Right lobe of liver (tissue), 6 donors: ENCODE results near the gene NTN4. TPM values are rescaled to one million over a fixed set of nuclear protein-coding genes. Genes with fewer than 3 reads are reported as not detected.

Experiments
- ATAC-seq, 4 donors: fragments of 200-7000 bp; cut with Tn5 transposase; one replicate each; pipeline ENCODE4 v1.9.1; 2020; ENCODE audit warnings: mild to moderate bottlenecking in 4 of 4, moderate library complexity in 4 of 4
- DNase-seq, 3 donors: peaks; one replicate each; pipeline ENCODE4 v3.0.0-alpha.2; 2020
- H3K27ac ChIP-seq, 3 donors: fragments of 200-600 bp; one replicate each; pipeline ENCODE4 v1.8.0; 2022
- H3K27me3 ChIP-seq, 2 donors: fragments of 200-600 bp; one replicate each; pipeline ENCODE4 v1.8.0; 2022
- H3K36me3 ChIP-seq, 4 donors: fragments of 200-600 bp; sonication (generic) in 1 of 4; one replicate each; pipeline versions ENCODE4 v1.5.1 to v1.8.0; 2017 to 2022; ENCODE audit warnings: control low read depth in 1 of 4
- H3K4me1 ChIP-seq, 4 donors: fragments of 200-600 bp; sonication (generic) in 1 of 4; one replicate each; pipeline versions ENCODE4 v1.5.1 to v1.8.0; 2017 to 2022; ENCODE audit warnings: control low read depth in 1 of 4
- H3K4me3 ChIP-seq, 3 donors: fragments of 200-600 bp; one replicate each; pipeline ENCODE4 v1.8.0; 2022
- H3K9me3 ChIP-seq, 4 donors: fragments of 200-600 bp; sonication (generic) in 1 of 4; one replicate each; pipeline versions ENCODE4 v1.5.1 to v1.8.0; 2017 to 2022; ENCODE audit warnings: control low read depth in 1 of 4
- POLR2A ChIP-seq: fragments of 450-650 bp; IDR thresholded peaks from one replicate; pipeline ENCODE4 v1.6.1; 2017; ENCODE audit warnings: antibody characterized with exemption, mild to moderate bottlenecking
- WGBS: methylation state at CpG from one replicate; pipeline ENCODE4 v1.1.6; 2018; ENCODE audit warnings: low coverage, low lambda C conversion rate; ENCODE audit not compliant: insufficient coverage; ENCODE audit errors: missing lambda C conversion rate; 5-methylcytosine and 5-hydroxymethylcytosine counted together
- intact Hi-C, 2 donors: fragments of 100-400 bp; cut with DNase I; formaldehyde crosslinking; loops; one replicate each; pipeline versions ENCODE4 v1.11.2 to v1.14.1; 2022
- total RNA-seq, 6 experiments: library from RNA; depleted of rRNA in 2 of 6; stranded (reverse); fragments of >200 nt in 2 of 6; fragmentation: NEBNext Ultra II Directional in 3 of 6; extraction: Animal tissue kit (Norgen Biotek cat#: 25700) in 3 of 6; gene quantifications; one replicate each; pipeline versions ENCODE4 v1.1.0 to v1.2.4, GENCODE V29; 2016 to 2023
- TF ChIP-seq, protein P1 (sequence below), 4 donors: fragments of 200-600 bp in 3 of 4; fragments of 450-650 bp in 1 of 4; IDR thresholded peaks; one replicate each; pipeline versions ENCODE4 v1.5.1 to v1.8.0; 2016 to 2022; ENCODE audit warnings: antibody characterized with exemption in 4 of 4, mild to moderate bottlenecking in 2 of 4
- donor health status: DM: no; HTN: yes; CAD: no.
- donor health status: DM: no; HTN: no; CAD: no.
- donor health status: DM: no; HTN: no; CAD: no.
- donor health status: DM: no; HTN: yes; CAD: no.
- donor health status: DM: no; HTN: yes; CAD: no.

The NTN4 gene
- total RNA-seq, 6 experiments from 2014 or later: 14.7 to 28.7 (median 18.9) TPM

DNA sequence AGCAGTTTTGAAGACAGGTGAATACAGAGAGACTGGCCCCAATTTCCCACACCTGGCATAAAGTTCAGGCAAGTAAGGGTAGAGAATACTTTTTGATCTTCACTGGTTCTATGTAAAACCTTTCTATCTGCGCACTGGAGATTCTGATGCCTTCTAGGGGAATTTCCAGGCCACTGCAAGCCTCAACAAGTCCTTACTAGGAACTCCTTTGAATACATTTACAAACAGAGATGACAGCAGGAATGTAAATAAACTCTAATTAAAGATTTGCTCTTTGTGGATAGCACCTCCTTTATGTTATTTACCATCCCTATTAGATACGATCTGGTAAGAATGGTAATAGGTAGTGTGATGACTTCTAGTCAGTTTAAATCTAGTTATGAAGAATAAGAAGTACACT is 69.2 kb downstream of the NTN4 start:
- TF ChIP-seq POLR2A: no peak
- TF ChIP-seq, protein P1, sequence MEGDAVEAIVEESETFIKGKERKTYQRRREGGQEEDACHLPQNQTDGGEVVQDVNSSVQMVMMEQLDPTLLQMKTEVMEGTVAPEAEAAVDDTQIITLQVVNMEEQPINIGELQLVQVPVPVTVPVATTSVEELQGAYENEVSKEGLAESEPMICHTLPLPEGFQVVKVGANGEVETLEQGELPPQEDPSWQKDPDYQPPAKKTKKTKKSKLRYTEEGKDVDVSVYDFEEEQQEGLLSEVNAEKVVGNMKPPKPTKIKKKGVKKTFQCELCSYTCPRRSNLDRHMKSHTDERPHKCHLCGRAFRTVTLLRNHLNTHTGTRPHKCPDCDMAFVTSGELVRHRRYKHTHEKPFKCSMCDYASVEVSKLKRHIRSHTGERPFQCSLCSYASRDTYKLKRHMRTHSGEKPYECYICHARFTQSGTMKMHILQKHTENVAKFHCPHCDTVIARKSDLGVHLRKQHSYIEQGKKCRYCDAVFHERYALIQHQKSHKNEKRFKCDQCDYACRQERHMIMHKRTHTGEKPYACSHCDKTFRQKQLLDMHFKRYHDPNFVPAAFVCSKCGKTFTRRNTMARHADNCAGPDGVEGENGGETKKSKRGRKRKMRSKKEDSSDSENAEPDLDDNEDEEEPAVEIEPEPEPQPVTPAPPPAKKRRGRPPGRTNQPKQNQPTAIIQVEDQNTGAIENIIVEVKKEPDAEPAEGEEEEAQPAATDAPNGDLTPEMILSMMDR (IDR thresholded peaks at IDR 0.05): peak in 2 of 4 donors; percentile 7 to 18
- intact Hi-C loops: no loop called here
- Histone ChIP-seq H3K4me1 (peaks cover 0 to 10% (median 1%) of the 10 kb centered on the region in 4 donors), H3K27ac (no peak overlapping the region), H3K9me3 (no peaks in the 10 kb centered on the region), H3K36me3 (no peaks in the 10 kb centered on the region), H3K27me3 (no peaks in the 10 kb centered on the region), H3K4me3 (no peak overlapping the region)
- DNase-seq (no peak), ATAC-seq (peak in 1 of 4 donors; percentile 21)
- 80% methylated on average over 1 of the region's 2 CpGs for WGBS

DNA sequence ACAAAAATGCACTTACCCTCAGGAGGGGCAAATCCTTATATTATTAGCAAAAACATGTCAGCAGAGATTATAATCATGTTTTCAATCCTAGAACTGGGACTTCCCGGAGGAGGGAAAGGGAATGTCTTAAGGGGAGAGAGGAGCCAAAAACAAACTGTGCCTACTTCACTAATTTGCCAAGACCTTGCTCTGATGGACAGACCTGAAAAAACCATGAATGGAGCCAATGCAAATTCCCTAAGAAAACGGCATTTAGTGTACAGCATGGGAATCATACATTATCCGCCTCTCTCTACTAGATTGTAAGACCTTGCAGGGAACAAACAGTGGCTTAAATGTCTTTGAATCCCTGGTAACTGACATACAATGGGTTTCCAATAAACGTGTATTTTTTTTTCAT is 70.4 kb downstream of the NTN4 start:
- 85% methylated on average over 4 of the region's 4 CpGs for WGBS
- Histone ChIP-seq H3K4me3 (no peak overlapping the region), H3K27ac (no peak overlapping the region), H3K27me3 (no peaks in the 10 kb centered on the region), H3K4me1 (peaks cover 0 to 10% (median 1%) of the 10 kb centered on the region in 4 donors), H3K36me3 (no peaks in the 10 kb centered on the region), H3K9me3 (no peaks in the 10 kb centered on the region)
- DNase-seq: no peak
- no peak for ATAC-seq
- no peak for TF ChIP-seq POLR2A
- TF ChIP-seq, protein P1 (IDR thresholded peaks at IDR 0.05): no peak
- intact Hi-C loops: no loop called here

DNA sequence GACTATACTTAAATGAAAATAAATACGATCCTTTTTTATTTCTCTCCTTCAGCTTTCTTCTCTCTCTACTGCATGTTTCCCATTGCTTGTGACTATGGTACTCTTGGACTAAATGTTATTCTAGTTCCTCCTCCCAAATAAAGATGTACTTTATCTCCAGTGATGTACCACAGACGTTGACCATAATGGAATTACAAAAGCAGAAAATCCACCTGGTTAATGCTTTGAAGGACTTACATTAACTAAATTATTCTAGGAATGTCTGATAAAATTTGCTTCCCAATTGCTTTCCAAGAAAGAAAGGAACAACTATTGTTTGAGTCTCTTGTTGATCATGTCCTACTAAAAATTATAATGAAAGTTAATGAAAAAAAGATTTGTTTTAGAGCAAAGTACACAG is 71.8 kb downstream of the NTN4 start:
- no peak for ATAC-seq
- no peak for TF ChIP-seq POLR2A
- TF ChIP-seq, protein P1 (IDR thresholded peaks at IDR 0.05): no peak
- WGBS: 63% methylated on average over 2 of the region's 2 CpGs
- DNase-seq: no peak
- Histone ChIP-seq H3K4me3 (no peak overlapping the region), H3K9me3 (no peaks in the 10 kb centered on the region), H3K27ac (no peak overlapping the region), H3K27me3 (no peaks in the 10 kb centered on the region), H3K36me3 (no peaks in the 10 kb centered on the region), H3K4me1 (peaks cover 0 to 10% (median 1%) of the 10 kb centered on the region in 4 donors)
- intact Hi-C loops: no loop called here

DNA sequence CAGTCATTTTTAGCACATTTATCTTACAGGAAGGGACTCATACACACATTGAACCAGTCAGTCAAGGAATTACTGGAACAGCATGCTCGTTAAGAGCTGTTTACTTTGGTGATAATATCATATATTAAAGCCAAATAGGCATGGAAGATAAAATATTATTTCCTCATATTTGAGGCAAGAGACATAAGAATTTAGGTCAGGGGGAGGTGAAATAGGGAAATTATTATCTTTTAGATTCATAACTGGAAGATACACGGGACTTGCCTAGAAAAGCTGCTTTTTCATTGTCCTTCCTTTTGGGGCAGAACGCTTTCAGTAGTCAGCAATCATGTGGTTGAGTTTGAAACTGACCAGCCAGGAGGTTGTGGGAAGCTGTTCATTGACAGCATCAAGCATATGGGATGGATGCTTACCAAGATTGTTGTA is 72.5 kb downstream of the NTN4 start:
- H3K4me3 ChIP-seq: no peak overlapping the region
- peaks cover 0 to 3% (median 0%) of the 10 kb centered on the region in 4 donors for H3K36me3 ChIP-seq
- WGBS: 58% methylated on average over 3 of the region's 3 CpGs
- H3K27ac ChIP-seq: no peak overlapping the region
- TF ChIP-seq, protein P1 (IDR thresholded peaks at IDR 0.05): no peak
- TF ChIP-seq POLR2A: no peak
- peaks cover 0 to 10% (median 1%) of the 10 kb centered on the region in 4 donors for H3K4me1 ChIP-seq
- ATAC-seq (peak; percentile 11 to 60 (median 33)), DNase-seq (no peak)
- intact Hi-C loops: no loop called here
- no peaks in the 10 kb centered on the region for H3K9me3 ChIP-seq
- no peaks in the 10 kb centered on the region for H3K27me3 ChIP-seq
